Esophagus mucosa (tissue), 1 donor: ENCODE measurements around the gene NUP210L. TPM values are rescaled to one million over a fixed set of nuclear protein-coding genes. Genes with fewer than 3 reads are reported as not detected.

Experiments
- ATAC-seq: fragments of 200-7000 bp; cut with Tn5 transposase; one replicate; pipeline ENCODE4 v1.9.1; 2020
- total RNA-seq: library from RNA; stranded (reverse); gene quantifications from one replicate; pipeline ENCODE4 v1.2.4, GENCODE V29; 2023
- donor health status: DM: yes; HTN: yes; CAD: no.

Gene NUP210L
- total RNA-seq, 1 donor from 2014 or later = 0.04 TPM

- no peak for ATAC-seq
Observed at GRCh38 chr1:153942766-153943549, 211.9 kb downstream of the NUP210L start.

Other genes starting within 250 kb of the NUP210L start
- gene GATAD2B, start 232.1 kb downstream of the NUP210L start, total RNA-seq = 17.9 TPM
- gene DENND4B, start 208.4 kb downstream of the NUP210L start, total RNA-seq = 12.1 TPM
- 13.3 TPM for gene CRTC2, start 196.5 kb downstream of the NUP210L start, total RNA-seq
- gene SLC39A1, start 191.5 kb downstream of the NUP210L start, total RNA-seq = 42.3 TPM
- 7.6 TPM for gene CREB3L4, start 187.2 kb downstream of the NUP210L start, total RNA-seq
- 73.2 TPM for gene JTB, start 177.4 kb downstream of the NUP210L start, total RNA-seq
- 60.5 TPM for gene RAB13, start 168.7 kb downstream of the NUP210L start, total RNA-seq
- 1,798 TPM for gene RPS27, start 164.3 kb downstream of the NUP210L start, total RNA-seq
- 213 TPM for gene TPM3, start 37.0 kb upstream of the NUP210L start, total RNA-seq
- gene CFAP141, start 51.3 kb upstream of the NUP210L start, total RNA-seq = not detected
- 80.9 TPM for gene UBAP2L, start 65.9 kb upstream of the NUP210L start, total RNA-seq
- 86.6 TPM for gene HAX1, start 117.6 kb upstream of the NUP210L start, total RNA-seq
- gene AQP10, start 166.0 kb upstream of the NUP210L start, total RNA-seq = not detected
- gene ATP8B2, start 170.5 kb upstream of the NUP210L start, total RNA-seq = 3.7 TPM